HEK293T (cell line): ENCODE data around the gene SPSB4.

Experiments used
- ARNT ChIP-seq: fragments of 450-650 bp; IDR thresholded peaks from 2 replicates; pipeline ENCODE4 v1.6.1; 2017; ENCODE audit warnings: mild to moderate bottlenecking
- TARDBP ChIP-seq: fragments of 450-650 bp; IDR thresholded peaks from 2 replicates; pipeline ENCODE4 v1.6.1; 2016

GRCh38 chr3:141009496-141009895, 41.7 kb upstream of the SPSB4 start:
- TF ChIP-seq TARDBP (no peak), ARNT (no peak)
